Thymus (tissue), 11 donors: ENCODE data around the gene NAA16. TPM values are rescaled to one million over a fixed set of nuclear protein-coding genes. Genes with fewer than 3 reads are reported as not detected.
"Not testable (repeated sequence)": the region's sequence is repeated elsewhere in the genome, so short reads cannot be mapped to it uniquely, and the experiment has no call there.

Experiments used
- DNase-seq, 9 donors: peaks; one replicate each; pipeline ENCODE4 v3.0.0-alpha.2; 2013; ENCODE audit warnings: low spot score in 9 of 9, low read depth in 6 of 9, missing footprints in 1 of 9
- H3K27ac ChIP-seq, 2 donors: one replicate each; pipeline ENCODE4 v1.5.1; 2013; ENCODE audit warnings: control low read depth in 1 of 2, low read depth in 1 of 2, low read length in 1 of 2, mild to moderate bottlenecking in 1 of 2, moderate library complexity in 1 of 2
- H3K27me3 ChIP-seq, 2 donors: one replicate each; pipeline ENCODE4 v1.5.1; 2013; ENCODE audit warnings: low read length in 1 of 2; ENCODE audit not compliant: control insufficient read depth in 2 of 2, insufficient read depth in 1 of 2
- H3K36me3 ChIP-seq, 2 donors: one replicate each; pipeline ENCODE4 v1.5.1; 2013; ENCODE audit warnings: low read length in 1 of 2, mild to moderate bottlenecking in 1 of 2, moderate library complexity in 1 of 2; ENCODE audit not compliant: control insufficient read depth in 2 of 2, insufficient read depth in 2 of 2
- H3K4me1 ChIP-seq, 2 donors: one replicate each; pipeline ENCODE4 v1.5.1; 2013; ENCODE audit warnings: low read length in 2 of 2; ENCODE audit not compliant: control insufficient read depth in 2 of 2, insufficient read depth in 2 of 2
- H3K4me3 ChIP-seq, 2 donors: one replicate each; pipeline ENCODE4 v1.5.1; 2013; ENCODE audit warnings: low read length in 2 of 2, control low read depth in 1 of 2, mild to moderate bottlenecking in 1 of 2
- H3K9me3 ChIP-seq, 2 donors: one replicate each; pipeline ENCODE4 v1.5.1; 2013; ENCODE audit warnings: low read length in 1 of 2, mild to moderate bottlenecking in 1 of 2; ENCODE audit not compliant: control insufficient read depth in 2 of 2, insufficient read depth in 1 of 2
- WGBS: extraction: QIAGEN DNeasy Blood & Tissue Kit; methylation state at CpG from one replicate; pipeline ENCODE4 v1.1.7; 2013; 5-methylcytosine and 5-hydroxymethylcytosine counted together
- polyA plus RNA-seq: library from polyadenylated mRNA; stranded (reverse); fragments of 200-250 nt; gene quantifications from one replicate; pipeline ENCODE4 v1.2.3, GENCODE V29; 2013
- total RNA-seq: library from RNA; stranded (reverse); fragments of 120-200 nt; gene quantifications from one replicate; pipeline ENCODE4 v1.2.4, GENCODE V29; 2013
- donor health status: healthy.

Gene NAA16
- total and polyA plus RNA-seq, 2 donors, result 10.6 to 23.8 TPM

GRCh38 chr13:41279156-41279555 is 31.9 kb upstream of the NAA16 start:
- H3K4me1 ChIP-seq, H3K27me3 ChIP-seq, H3K36me3 ChIP-seq, H3K4me3 ChIP-seq, H3K27ac ChIP-seq, DNase-seq, H3K9me3 ChIP-seq: not testable (repeated sequence)
- WGBS, result 77% methylated on average over 2 of the region's 2 CpGs

GRCh38 chr13:41282129-41282571 is 28.9 kb upstream of the NAA16 start:
- no peaks in the 10 kb centered on the region for H3K36me3 ChIP-seq
- H3K9me3 ChIP-seq, result no peaks in the 10 kb centered on the region

DNA sequence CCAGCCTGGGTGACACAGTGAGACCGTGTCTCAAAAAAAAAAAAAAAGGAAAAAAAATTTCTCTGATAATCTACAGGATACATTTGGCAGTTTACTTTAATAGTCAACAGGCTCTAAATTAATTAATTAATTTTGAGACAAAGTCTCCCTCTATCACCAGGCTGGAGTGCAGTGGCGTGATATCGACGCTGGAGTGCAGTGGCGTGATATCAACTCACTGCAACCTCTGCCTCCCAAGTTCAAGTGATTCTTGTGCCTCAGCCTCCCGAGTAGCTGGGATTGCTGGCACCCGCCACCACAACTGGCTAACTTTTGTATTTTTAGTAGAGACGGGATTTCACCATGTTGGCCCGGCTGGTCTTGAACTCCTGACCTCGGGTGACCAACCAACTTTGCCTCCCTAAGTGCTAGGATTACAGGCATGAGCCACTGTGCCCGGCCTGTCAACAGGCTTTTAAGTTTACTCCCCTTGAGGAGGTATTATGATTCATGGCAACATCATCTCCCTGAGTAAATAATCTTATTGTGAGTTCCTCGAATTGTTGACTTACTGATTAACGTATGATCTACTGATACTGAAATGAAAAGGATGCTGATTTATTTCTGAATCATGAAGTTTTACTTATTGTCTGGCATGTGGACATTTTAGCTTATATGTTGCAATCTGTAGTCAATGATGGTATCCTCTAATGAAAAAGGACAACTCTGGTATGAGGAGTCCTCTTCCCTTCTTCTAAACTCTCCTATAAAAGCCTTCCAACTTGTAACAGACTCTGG is 26.4 kb upstream of the NAA16 start:
- no peak for DNase-seq
- no peak overlapping the region for H3K27ac ChIP-seq
- H3K27me3 ChIP-seq, result no peaks in the 10 kb centered on the region
- H3K9me3 ChIP-seq, result no peaks in the 10 kb centered on the region
- no peaks in the 10 kb centered on the region for H3K4me1 ChIP-seq
- no peak overlapping the region for H3K4me3 ChIP-seq
- no peaks in the 10 kb centered on the region for H3K36me3 ChIP-seq
- 97% methylated on average over 13 of the region's 13 CpGs for WGBS

More at GRCh38 chr13:41282129-41282571, 28.9 kb upstream of the NAA16 start:
- H3K27me3 ChIP-seq, result no peaks in the 10 kb centered on the region
- no peak overlapping the region for H3K27ac ChIP-seq
- DNase-seq, result no peak
- H3K4me1 ChIP-seq, result no peaks in the 10 kb centered on the region
- 89% methylated on average over 5 of the region's 5 CpGs for WGBS
- H3K4me3 ChIP-seq, result no peak overlapping the region

- H3K4me1 ChIP-seq, result no peaks in the 10 kb centered on the region
- peak in 3 of 9 donors; percentile 13 to 53 (median 35) for DNase-seq
- no peaks in the 10 kb centered on the region for H3K27me3 ChIP-seq
- H3K36me3 ChIP-seq, result no peaks in the 10 kb centered on the region
- H3K4me3 ChIP-seq, result no peak overlapping the region
- H3K27ac ChIP-seq, result no peak overlapping the region
- H3K9me3 ChIP-seq, result no peaks in the 10 kb centered on the region
- 44% methylated on average over 5 of the region's 5 CpGs for WGBS
These were observed 24.7 kb upstream of the NAA16 start for GRCh38 chr13:41286370-41286769.

GRCh38 chr13:41289463-41289881 is 21.6 kb upstream of the NAA16 start:
- no peaks in the 10 kb centered on the region for H3K4me1 ChIP-seq
- no peaks in the 10 kb centered on the region for H3K27me3 ChIP-seq
- WGBS, result 91% methylated on average over 10 of the region's 10 CpGs
- H3K36me3 ChIP-seq, result no peaks in the 10 kb centered on the region
- H3K27ac ChIP-seq, result no peak overlapping the region
- no peak for DNase-seq
- no peaks in the 10 kb centered on the region for H3K9me3 ChIP-seq
- no peak overlapping the region for H3K4me3 ChIP-seq

DNA sequence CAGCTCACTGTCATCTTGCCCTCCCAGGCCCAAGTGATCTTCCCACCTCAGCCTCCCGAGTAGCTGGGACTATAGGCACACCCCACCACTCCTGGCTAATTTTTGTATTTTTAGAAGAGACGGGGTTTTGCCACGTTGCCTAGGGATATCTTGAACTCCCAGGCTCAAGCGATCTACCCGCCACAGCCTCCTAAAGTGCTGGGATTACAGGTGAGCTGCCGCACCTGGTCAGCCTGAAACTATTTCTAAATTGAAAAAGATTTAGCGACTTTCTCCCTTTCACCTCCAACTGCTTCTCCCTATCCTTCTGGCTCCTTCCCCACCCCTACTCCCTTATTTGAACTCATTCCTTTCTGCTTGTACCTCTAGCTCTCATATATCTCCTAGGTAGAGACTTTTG is 19.8 kb upstream of the NAA16 start:
- WGBS, result 99% methylated on average over 7 of the region's 7 CpGs
- no peaks in the 10 kb centered on the region for H3K4me1 ChIP-seq
- no peaks in the 10 kb centered on the region for H3K9me3 ChIP-seq
- no peaks in the 10 kb centered on the region for H3K36me3 ChIP-seq
- no peak for DNase-seq
- H3K4me3 ChIP-seq, result no peak overlapping the region
- H3K27me3 ChIP-seq, result no peaks in the 10 kb centered on the region
- no peak overlapping the region for H3K27ac ChIP-seq

DNA sequence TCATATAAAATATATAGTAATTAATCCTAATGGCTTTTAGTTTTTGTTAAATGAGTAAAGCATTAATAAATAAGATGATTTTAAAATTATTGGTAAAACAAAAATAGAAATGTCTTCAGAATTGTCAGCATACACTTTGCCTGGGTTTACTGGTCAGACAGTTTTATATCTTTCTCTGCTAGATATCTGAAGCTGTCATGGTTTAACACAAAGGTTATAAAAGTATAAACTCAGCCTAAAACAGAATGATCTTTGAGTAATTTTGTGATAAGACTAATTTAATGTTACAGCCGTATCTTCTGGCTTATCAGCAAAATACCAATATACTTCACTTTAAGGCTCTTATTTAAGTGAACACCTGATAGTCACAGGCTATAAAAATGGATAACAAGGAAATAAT is 17.8 kb upstream of the NAA16 start:
- Histone ChIP-seq H3K4me3 (no peak overlapping the region), H3K27me3 (no peaks in the 10 kb centered on the region), H3K9me3 (no peaks in the 10 kb centered on the region), H3K36me3 (no peaks in the 10 kb centered on the region), H3K27ac (no peak overlapping the region), H3K4me1 (no peaks in the 10 kb centered on the region)
- DNase-seq, result no peak
- WGBS, result 96% methylated on average over 1 of the region's 1 CpG

GRCh38 chr13:41294914-41295313 is 16.2 kb upstream of the NAA16 start:
- 99% methylated on average over 1 of the region's 1 CpG for WGBS
- no peak for DNase-seq
- no peaks in the 10 kb centered on the region for H3K27me3 ChIP-seq
- H3K36me3 ChIP-seq, result no peaks in the 10 kb centered on the region
- H3K4me1 ChIP-seq, result no peaks in the 10 kb centered on the region
- H3K9me3 ChIP-seq, result no peaks in the 10 kb centered on the region
- H3K4me3 ChIP-seq, result no peak overlapping the region
- no peak overlapping the region for H3K27ac ChIP-seq

DNA sequence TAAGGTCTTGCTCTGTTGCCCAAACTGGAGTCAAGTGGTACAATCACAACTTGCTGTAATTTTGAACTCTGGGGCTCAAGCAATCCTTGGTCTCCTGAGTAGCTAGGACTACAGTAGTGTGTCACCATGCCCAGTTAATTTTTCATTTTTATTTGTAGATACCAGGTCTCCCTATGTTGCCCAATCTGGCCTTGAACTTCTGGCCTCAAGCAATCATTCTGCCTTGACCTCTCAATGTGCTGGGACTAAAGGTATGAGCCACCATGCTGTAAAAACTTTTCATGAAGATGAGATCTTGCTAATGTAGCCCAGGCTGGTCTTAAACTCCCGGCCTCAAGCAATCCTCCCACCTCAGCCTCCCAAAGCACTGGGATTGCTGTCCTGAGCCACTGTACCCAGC is 15.1 kb upstream of the NAA16 start:
- Histone ChIP-seq H3K9me3 (no peaks in the 10 kb centered on the region), H3K4me3 (no peak overlapping the region), H3K36me3 (no peaks in the 10 kb centered on the region), H3K4me1 (no peaks in the 10 kb centered on the region), H3K27me3 (no peaks in the 10 kb centered on the region), H3K27ac (no peak overlapping the region)
- no peak for DNase-seq
- 98% methylated on average over 1 of the region's 1 CpG for WGBS
